ENCODE data around the gene ATAD1.

The ATAD1 gene

DNA sequence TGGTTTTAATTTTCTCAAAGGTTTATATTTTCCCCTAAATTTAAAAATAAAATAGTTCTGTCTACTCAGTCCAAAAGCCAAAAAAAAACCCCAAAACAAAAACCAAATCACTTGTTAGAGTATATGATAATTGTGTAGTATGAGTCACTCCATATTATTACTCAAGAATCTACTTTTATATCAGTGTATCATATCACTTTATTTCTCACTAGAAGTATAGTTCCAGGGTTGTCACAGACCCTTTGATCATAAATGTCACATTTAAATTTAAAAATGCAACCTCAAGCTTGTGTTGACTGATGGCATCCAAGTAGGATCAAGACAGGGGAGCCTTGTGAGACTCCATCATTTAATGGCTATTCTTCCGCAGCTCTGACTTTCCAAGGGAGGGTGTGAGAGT lies 97.4 kb downstream of the ATAD1 start:
- POLR2A ChIA-PET (ENCODE audit: low non-redundant PET) = no interaction called here
- no peak overlapping the region for H3K27ac ChIP-seq
- DNase-seq (ENCODE audit: low spot score) = no peak
- TF ChIP-seq, protein P1, sequence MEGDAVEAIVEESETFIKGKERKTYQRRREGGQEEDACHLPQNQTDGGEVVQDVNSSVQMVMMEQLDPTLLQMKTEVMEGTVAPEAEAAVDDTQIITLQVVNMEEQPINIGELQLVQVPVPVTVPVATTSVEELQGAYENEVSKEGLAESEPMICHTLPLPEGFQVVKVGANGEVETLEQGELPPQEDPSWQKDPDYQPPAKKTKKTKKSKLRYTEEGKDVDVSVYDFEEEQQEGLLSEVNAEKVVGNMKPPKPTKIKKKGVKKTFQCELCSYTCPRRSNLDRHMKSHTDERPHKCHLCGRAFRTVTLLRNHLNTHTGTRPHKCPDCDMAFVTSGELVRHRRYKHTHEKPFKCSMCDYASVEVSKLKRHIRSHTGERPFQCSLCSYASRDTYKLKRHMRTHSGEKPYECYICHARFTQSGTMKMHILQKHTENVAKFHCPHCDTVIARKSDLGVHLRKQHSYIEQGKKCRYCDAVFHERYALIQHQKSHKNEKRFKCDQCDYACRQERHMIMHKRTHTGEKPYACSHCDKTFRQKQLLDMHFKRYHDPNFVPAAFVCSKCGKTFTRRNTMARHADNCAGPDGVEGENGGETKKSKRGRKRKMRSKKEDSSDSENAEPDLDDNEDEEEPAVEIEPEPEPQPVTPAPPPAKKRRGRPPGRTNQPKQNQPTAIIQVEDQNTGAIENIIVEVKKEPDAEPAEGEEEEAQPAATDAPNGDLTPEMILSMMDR (conservative IDR thresholded peaks at IDR 0.05; ENCODE audit: low read depth) = no peak
- CTCF ChIA-PET = interaction anchor here (1.1 kb wide), 1 partner anchor 14 kb away, joined by 3 read pairs; no protein-coding TSS in a partner anchor

DNA sequence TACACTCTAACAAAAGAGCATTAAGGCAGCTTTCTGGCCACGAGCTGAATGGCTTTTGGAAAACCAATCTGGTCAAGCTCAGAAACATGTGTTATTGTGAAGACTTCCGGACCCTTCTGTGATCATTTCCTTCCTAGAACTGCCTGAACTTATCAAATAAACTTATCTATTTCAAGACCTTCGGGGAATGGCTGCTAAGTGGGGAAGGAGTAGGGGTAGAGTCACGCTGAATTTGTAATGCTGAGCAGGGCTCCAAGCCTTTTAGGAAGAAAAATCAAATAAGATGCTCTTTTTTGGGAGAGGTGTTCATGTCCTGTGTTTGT lies 101.7 kb downstream of the ATAD1 start:
- ChIA-PET CTCF (interaction anchor here (0.6 kb wide), 1 partner anchor 363 kb away, joined by 5 read pairs; no protein-coding TSS in a partner anchor), POLR2A (ENCODE audit: low non-redundant PET) (no interaction called here)
- H3K27ac ChIP-seq = no peak overlapping the region
- no peak for DNase-seq (ENCODE audit: low spot score)
- TF ChIP-seq, protein P1 (conservative IDR thresholded peaks at IDR 0.05; ENCODE audit: low read depth) = no peak

DNA sequence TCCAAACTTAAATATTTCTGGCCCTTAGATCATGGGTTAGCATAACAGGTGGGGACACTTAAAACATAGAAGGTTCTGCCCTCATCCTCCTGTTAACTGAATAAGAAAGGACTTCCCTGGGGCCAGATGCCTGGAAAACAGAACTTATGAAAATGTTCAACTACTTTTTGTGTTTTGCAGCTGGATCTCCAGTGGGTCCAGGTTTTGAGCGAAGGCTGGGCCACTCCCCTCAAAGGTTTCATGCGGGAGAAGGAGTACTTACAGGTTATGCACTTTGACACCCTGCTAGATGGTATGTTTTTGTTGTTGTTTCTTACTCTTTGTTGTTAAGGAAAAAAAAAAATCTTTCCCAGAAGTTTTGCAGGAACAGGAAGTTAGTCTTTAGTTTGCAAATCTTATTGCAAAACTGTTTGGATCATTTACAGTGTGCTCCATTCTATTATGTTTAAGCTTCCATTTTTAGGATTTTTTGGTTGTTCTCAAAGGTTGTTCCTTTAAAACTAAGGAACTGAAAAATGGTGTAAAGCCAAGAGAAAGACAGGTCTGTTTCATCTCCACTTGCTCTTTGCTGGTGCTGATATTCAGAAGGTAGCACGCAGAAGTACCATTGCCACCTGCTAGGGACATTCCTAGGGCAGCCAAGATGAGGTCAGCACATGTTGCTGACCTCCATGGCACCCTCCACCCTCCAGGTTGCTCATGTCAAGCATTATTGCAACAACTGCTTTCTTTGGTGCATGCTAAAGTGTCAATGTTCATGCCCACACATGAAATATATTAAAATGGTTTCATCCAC lies 102.3 kb downstream of the ATAD1 start:
- no peak overlapping the region for H3K27ac ChIP-seq
- TF ChIP-seq, protein P1 (conservative IDR thresholded peaks at IDR 0.05; ENCODE audit: low read depth) = no peak
- CTCF ChIA-PET = interaction anchor here (0.6 to 0.7 kb wide), 2 partner anchors 76 to 363 kb away, joined by 3 to 5 read pairs; no protein-coding TSS in a partner anchor
- POLR2A ChIA-PET (ENCODE audit: low non-redundant PET) = no interaction called here
- no peak for DNase-seq (ENCODE audit: low spot score)

DNA sequence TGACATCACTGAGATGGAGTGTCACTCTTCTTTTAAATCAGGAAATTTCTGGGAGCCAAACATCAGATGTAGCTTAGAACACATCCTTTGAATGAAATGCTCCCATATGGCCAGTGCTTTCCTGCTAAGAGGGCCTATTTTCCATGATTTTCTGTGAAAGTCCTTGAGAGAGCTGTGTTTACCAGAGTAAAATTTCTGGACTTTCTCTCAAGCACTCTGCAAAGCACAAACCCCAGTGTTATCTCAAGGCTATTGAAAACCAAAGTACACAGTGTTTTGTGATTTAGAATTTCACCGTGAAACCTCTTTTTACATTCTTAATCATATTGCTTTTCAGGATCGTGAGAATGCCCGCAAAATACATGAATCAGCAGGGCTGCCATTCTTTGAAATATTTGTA lies 104.3 kb downstream of the ATAD1 start:
- DNase-seq (ENCODE audit: low spot score) = no peak
- no peak overlapping the region for H3K27ac ChIP-seq
- TF ChIP-seq, protein P1 (conservative IDR thresholded peaks at IDR 0.05; ENCODE audit: low read depth) = no peak
- ChIA-PET CTCF (interaction anchor here (1.5 kb wide), 1 partner anchor 181 kb away, joined by 3 read pairs; no protein-coding TSS in a partner anchor), POLR2A (ENCODE audit: low non-redundant PET) (no interaction called here)

DNA sequence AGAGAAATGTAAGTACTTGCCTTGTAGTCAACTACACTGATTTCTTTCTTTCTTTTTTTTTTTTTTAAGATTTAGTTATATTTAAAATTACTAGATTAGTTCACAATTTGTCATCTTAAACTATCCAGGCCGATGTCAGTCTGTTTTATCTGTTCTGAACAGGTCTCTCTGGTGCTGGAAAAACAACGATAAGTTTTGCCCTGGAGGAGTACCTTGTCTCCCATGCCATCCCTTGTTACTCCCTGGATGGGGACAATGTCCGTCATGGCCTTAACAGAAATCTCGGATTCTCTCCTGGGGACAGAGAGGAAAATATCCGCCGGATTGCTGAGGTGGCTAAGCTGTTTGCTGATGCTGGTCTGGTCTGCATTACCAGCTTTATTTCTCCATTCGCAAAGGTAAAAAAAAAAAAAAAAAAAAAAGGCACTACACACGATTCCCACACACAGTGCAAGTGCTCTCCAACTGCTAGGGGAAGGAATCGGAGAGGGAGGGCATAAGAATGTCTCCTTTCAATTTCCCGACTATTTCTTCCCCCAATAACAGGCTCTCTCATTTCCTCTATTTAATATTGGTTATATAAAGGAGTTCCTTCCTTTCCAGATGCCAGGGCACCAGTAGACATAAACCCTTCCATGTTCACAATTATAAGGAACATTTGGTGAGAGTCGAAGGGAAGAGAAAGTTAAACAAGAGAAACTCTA lies 105.0 kb downstream of the ATAD1 start:
- no peak for DNase-seq (ENCODE audit: low spot score)
- POLR2A ChIA-PET (ENCODE audit: low non-redundant PET) = no interaction called here
- H3K27ac ChIP-seq = no peak overlapping the region
- CTCF ChIA-PET = interaction anchor here (0.6 to 1.5 kb wide), 4 partner anchors 9 to 181 kb away, joined by 3 to 4 read pairs (median 3); no protein-coding TSS in a partner anchor
- TF ChIP-seq, protein P1 (conservative IDR thresholded peaks at IDR 0.05; ENCODE audit: low read depth) = no peak

DNA sequence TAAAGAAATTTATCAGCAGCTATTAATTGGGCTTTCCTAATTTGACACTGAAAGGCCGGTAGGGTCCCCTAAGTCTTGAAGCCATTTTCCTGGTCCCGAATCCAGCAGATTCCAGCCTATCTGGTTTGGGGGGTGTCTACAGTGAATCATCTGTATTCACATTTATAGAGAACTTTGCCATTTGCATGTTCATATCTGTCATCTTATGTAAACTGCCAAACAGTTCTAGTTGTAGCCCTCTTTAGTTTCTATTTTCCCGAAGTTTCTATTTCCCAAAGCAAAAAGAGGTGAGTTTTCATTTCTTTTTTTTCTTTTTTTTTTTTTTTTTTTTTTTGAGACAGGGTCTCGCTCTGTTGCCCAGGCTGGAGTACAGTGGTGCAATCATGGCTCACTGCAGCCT lies 110.8 kb downstream of the ATAD1 start:
- TF ChIP-seq, protein P1 (conservative IDR thresholded peaks at IDR 0.05; ENCODE audit: low read depth) = no peak
- CTCF ChIA-PET = no interaction called here
- no peak for DNase-seq (ENCODE audit: low spot score)
- POLR2A ChIA-PET (ENCODE audit: low non-redundant PET) = no interaction called here
- H3K27ac ChIP-seq = no peak overlapping the region
